Activated effector memory CD4-positive, alpha-beta T cell treated with anti-CD3 and anti-CD28 coated beads, Interleukin-2, amount 50 U/mL, for 16 hours (primary cell): ENCODE measurements around the gene NDP.

Experiments used
- DNase-seq: peaks from one replicate; pipeline ENCODE4 v3.0.0-alpha.2; 2020

Gene NDP, protein sequence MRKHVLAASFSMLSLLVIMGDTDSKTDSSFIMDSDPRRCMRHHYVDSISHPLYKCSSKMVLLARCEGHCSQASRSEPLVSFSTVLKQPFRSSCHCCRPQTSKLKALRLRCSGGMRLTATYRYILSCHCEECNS

GRCh38 chrX:43973249-43974099 lies at the start of gene NDP:
Gene NDP, minus strand, starts transcription at chrX:43973390. Its CDS starts 14,745 bp downstream, at chrX:43958645.
- no peak for DNase-seq

DNA sequence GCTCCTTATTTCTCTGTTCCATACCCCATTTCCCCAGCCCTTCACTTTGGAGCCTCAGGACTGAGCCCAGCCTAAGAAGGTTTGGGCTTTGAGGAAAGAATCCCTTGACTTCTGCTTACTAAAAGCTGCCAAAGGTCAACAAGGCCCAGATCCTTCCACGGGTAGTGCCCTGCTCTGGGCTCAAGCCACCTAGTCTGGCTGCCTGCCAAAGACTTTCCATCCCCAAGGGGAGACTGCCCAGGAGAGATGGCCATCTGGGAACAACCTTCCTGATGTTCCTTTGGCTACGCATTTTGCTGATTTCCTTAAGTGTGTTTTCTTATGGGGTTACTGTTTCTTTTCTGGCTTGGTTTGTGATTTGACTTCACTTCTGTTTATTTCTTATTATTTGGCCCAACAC lies 49.8 kb upstream of the NDP start:
- DNase-seq = no peak

DNA sequence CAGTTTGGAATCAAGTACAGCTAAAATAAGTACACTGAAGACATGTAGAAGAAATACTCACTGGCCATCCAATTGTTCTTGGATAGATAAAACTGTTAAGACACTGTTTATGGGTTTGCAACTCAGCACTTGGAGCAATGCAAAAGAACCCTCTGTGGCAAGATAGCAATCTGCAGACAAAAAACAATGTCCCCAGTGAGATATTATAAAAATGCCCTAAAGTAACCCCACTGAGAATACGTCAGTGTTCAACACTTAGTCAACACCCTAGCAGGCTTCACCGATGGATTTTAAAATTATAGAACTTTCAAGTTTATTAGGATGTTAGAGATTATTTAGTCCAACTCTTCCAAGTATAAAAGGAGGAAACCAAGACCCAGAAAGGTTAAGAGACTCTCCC lies 47.5 kb upstream of the NDP start:
- DNase-seq = no peak

DNA sequence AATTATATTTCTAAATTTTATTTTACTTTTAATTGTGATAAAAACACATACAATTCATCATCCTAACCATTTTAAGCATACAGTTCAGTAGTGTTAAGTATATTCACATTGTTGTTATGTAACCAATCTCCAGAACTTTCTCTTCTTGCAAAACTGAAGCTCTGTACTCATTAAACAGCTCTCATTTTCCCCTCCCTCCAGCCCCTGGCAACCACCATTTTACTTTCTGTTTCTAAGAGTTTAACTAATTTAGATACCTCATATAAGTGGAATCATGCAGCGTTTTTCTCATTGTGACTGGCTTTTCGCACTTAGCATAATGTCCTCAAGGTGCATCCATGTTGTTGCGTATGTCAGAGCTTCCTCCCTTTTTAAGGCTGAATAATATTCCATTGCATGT lies 46.7 kb upstream of the NDP start:
- no peak for DNase-seq

DNA sequence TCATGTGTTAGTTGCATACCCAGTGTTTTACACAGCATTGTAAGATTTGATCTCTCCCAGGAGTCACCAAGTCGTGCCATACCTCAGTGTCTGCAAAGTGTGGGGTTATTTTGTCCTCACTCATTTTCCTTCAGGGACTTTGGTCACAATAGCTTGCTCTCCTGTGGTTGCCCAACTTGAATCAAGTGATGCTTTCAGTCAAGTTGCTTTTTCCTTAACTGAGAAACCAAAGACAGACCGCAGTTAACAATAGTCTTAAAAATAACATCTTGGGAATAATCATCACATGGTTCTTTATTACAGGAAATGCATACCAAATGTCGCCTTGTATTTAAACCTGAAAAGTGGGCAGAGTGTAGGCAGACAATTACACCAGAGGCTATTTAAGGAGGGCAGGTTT lies 44.5 kb upstream of the NDP start:
- no peak for DNase-seq

GRCh38 chrX:44016906-44017305 lies 43.7 kb upstream of the NDP start:
- no peak for DNase-seq

GRCh38 chrX:44012484-44013096 lies 39.4 kb upstream of the NDP start:
- DNase-seq = peak; percentile 65

GRCh38 chrX:44011506-44011905 lies 38.3 kb upstream of the NDP start:
- DNase-seq = no peak

GRCh38 chrX:44010626-44011025 lies 37.4 kb upstream of the NDP start:
- no peak for DNase-seq

- DNase-seq = no peak
Observed at GRCh38 chrX:44006081-44006480, 32.9 kb upstream of the NDP start.

- DNase-seq = no peak
Observed at GRCh38 chrX:44003975-44004374, 30.8 kb upstream of the NDP start.

GRCh38 chrX:44002567-44002966 lies 29.4 kb upstream of the NDP start:
- DNase-seq = no peak

GRCh38 chrX:43998374-43998773 lies 25.2 kb upstream of the NDP start:
- DNase-seq = no peak

DNA sequence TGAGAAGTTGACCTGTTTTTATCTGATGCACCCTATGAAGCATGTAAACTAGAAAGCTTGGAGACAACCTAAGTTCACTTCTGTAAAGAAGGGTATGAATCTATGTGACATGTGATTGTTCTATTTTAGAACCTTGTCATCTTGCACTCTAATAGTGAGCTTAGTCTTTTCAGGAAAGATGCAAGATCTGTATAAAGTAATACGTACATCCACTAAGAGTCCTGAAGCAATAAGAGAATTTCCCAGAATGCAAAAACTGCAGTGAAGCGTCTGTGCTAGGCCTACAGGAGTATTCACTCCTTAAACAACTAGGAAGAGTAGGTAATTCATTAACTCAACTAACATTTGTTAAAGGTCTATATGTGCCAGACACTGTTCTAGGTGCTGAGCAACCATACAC lies 23.3 kb upstream of the NDP start:
- DNase-seq = no peak

DNA sequence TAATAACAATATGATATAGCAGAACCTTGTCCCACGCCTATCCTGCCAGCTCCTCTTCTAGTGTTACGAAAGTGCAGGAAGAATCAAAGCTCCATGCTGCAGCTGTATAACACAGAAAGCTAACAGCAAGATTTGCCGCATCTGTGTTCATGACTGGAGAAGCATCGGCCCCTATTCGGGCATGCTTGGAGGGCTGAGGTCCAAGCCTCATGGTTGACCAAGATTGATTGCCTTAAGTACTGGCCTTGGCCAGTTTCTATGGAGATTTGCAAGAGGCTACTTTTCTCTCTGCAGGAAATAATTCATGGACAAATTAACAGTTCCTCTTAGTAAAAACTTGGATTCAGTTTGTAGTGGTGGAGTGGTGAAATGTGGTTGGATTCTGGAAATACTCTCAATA lies 12.9 kb upstream of the NDP start:
- no peak for DNase-seq

- no peak for DNase-seq
Observed at GRCh38 chrX:43985511-43985910, 12.3 kb upstream of the NDP start.

DNA sequence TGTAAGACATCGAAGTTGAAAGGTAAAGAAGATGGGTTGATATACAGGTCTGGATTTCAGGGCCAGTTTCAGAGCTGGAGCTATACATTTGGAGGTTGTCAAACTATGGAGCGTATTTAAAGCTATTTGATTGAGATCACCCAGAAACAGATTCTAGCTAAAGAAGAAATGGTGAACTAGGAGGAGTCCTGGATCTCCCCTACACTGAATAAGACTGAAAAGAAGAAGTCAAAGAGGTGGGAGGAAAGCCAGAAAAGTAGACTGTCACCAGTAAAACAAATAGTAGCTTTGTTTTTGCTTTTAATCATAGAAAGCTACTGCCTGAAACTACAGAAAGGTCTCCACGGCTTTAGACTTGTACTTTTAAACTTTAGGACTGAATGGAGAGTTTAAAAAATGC lies 5.0 kb upstream of the NDP start:
- no peak for DNase-seq

DNA sequence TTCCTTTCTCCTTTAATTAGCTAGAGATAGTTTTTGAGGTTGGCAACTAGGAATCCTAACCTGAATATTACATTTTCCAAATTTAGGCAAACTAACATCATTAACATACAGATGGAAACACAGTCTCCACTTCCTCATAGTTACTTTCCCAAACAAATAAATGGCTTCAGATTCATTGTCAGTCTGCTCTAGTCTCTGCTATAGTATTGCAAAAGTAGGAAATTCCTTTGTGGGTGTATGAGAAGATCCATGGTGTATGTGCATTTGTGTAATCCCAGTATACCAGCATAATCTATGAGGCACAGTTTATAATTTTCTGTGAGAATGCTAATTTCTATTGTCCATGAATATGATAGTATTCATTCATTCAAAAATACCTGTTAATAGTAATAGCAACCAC lies 3.0 kb upstream of the NDP start:
- no peak for DNase-seq

GRCh38 chrX:43975796-43976195 lies 2.6 kb upstream of the NDP start:
- DNase-seq = no peak

DNA sequence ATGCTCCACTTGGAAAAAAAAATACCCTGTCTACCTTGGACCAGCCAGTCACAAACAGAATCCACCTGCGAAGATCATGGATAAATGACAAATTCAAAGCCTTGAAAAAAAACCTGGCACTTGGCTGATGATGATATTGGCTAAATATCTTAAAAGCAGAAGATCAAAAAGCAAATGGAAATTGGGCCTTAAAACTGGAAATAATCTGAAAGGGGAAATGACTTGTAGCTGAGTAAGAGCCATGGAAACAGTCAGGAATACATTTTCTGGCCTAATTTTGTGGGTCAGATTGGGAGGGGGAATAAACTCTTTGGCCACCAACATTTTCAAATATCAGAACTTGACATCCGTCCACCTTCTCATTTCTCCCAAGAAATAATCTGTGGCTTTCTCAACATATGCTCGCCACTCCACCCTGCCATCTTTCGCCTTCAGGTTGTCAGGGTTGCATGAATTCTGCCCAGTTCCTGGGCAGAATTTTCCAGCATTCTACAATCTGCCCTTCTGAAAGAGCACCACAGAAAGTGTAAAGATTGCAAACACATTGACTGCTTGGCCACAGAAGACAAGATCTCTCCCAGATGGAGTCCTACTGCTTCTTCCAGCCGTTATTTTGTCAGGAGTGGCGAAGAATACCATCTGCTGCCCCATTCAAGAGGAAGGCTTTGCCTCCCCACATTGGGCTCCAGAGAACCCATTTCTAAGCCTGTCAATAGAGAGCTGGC lies 1.7 kb upstream of the NDP start:
- DNase-seq = no peak

DNA sequence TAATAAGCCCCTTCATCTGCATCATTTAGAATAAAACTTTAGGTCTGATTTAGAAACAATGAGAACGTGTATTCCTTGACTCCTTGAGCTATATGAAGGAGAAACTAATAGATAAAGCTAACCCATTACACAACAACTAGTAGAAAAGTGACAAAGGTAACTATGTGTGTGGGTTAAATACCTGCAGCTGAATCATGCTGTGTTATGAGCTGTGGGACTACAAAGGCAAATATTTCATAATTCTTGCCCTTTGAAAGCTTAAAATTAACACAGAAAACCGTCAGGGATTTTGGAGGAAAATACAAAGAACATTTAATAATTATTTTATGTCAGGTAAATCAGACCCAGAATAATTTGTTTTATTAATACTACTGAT lies 898 bp upstream of the NDP start:
- no peak for DNase-seq

- no peak for DNase-seq
Observed at GRCh38 chrX:43971966-43972961, 926 bp downstream of the NDP start.

GRCh38 chrX:43970528-43970927 lies 2.7 kb downstream of the NDP start:
- no peak for DNase-seq
